Measurements from ENCODE around the gene MYH8. TPM values are rescaled to one million over a fixed set of nuclear protein-coding genes. Genes with fewer than 3 reads are reported as not detected.

Gene MYH8
- total and polyA plus RNA-seq, 10 of the 15 experiments (the other 5 are each of a cell fraction or from before 2014, with no cell fraction given) = 0.01 to 0.03 TPM; not detected in 8

- H3K27ac ChIP-seq (ENCODE audit: control insufficient read depth, insufficient read depth) = no peak overlapping the region
- ChIA-PET CTCF (no interaction called here), SMC1A (ENCODE audit: uncharacterized antibody, unreplicated experiment) (no interaction called here), POLR2A (no interaction called here), RAD21 (ENCODE audit: unreplicated experiment) (no interaction called here)
- no peak for FAIRE-seq
- DNase-seq (ENCODE audit: low read depth, low spot score) = no peak
- no peaks in the 10 kb centered on the region for H3K79me2 ChIP-seq (ENCODE audit: control insufficient read depth, insufficient read depth, low read length)
- no peak for ATAC-seq
- TF ChIP-seq, protein P1, sequence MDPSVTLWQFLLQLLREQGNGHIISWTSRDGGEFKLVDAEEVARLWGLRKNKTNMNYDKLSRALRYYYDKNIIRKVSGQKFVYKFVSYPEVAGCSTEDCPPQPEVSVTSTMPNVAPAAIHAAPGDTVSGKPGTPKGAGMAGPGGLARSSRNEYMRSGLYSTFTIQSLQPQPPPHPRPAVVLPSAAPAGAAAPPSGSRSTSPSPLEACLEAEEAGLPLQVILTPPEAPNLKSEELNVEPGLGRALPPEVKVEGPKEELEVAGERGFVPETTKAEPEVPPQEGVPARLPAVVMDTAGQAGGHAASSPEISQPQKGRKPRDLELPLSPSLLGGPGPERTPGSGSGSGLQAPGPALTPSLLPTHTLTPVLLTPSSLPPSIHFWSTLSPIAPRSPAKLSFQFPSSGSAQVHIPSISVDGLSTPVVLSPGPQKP (IDR thresholded peaks at IDR 0.05; ENCODE audit: low read depth, low read length) = no peak
- TF ChIP-seq KLF5 (IDR thresholded peaks at IDR 0.05; ENCODE audit: partially characterized antibody) = no peak
- no peak for TF ChIP-seq TAF1 (IDR thresholded peaks at IDR 0.05; ENCODE audit: borderline replicate concordance, low read depth, low read length)
- TF ChIP-seq ZNF384 (IDR thresholded peaks at IDR 0.05; ENCODE audit: borderline replicate concordance, low read depth, low read length) = no peak
- no peak for TF ChIP-seq CBX3 (IDR thresholded peaks at IDR 0.05; ENCODE audit: borderline replicate concordance, low read depth)
- TF ChIP-seq BMI1 (IDR thresholded peaks at IDR 0.05; ENCODE audit: borderline replicate concordance) = no peak
- no peak for TF ChIP-seq TCF3 (IDR thresholded peaks at IDR 0.05; ENCODE audit: borderline replicate concordance, insufficient read depth, low read depth, low read length)
- TF ChIP-seq CREM (IDR thresholded peaks at IDR 0.05; ENCODE audit: low read depth) = no peak
- TF ChIP-seq, protein P2, sequence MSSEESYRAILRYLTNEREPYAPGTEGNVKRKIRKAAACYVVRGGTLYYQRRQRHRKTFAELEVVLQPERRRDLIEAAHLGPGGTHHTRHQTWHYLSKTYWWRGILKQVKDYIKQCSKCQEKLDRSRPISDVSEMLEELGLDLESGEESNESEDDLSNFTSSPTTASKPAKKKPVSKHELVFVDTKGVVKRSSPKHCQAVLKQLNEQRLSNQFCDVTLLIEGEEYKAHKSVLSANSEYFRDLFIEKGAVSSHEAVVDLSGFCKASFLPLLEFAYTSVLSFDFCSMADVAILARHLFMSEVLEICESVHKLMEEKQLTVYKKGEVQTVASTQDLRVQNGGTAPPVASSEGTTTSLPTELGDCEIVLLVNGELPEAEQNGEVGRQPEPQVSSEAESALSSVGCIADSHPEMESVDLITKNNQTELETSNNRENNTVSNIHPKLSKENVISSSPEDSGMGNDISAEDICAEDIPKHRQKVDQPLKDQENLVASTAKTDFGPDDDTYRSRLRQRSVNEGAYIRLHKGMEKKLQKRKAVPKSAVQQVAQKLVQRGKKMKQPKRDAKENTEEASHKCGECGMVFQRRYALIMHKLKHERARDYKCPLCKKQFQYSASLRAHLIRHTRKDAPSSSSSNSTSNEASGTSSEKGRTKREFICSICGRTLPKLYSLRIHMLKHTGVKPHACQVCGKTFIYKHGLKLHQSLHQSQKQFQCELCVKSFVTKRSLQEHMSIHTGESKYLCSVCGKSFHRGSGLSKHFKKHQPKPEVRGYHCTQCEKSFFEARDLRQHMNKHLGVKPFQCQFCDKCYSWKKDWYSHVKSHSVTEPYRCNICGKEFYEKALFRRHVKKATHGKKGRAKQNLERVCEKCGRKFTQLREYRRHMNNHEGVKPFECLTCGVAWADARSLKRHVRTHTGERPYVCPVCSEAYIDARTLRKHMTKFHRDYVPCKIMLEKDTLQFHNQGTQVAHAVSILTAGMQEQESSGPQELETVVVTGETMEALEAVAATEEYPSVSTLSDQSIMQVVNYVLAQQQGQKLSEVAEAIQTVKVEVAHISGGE (CRISPR knock-in tag; IDR thresholded peaks at IDR 0.05) = no peak
- TF ChIP-seq, protein P3, sequence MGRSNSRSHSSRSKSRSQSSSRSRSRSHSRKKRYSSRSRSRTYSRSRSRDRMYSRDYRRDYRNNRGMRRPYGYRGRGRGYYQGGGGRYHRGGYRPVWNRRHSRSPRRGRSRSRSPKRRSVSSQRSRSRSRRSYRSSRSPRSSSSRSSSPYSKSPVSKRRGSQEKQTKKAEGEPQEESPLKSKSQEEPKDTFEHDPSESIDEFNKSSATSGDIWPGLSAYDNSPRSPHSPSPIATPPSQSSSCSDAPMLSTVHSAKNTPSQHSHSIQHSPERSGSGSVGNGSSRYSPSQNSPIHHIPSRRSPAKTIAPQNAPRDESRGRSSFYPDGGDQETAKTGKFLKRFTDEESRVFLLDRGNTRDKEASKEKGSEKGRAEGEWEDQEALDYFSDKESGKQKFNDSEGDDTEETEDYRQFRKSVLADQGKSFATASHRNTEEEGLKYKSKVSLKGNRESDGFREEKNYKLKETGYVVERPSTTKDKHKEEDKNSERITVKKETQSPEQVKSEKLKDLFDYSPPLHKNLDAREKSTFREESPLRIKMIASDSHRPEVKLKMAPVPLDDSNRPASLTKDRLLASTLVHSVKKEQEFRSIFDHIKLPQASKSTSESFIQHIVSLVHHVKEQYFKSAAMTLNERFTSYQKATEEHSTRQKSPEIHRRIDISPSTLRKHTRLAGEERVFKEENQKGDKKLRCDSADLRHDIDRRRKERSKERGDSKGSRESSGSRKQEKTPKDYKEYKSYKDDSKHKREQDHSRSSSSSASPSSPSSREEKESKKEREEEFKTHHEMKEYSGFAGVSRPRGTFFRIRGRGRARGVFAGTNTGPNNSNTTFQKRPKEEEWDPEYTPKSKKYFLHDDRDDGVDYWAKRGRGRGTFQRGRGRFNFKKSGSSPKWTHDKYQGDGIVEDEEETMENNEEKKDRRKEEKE (IDR thresholded peaks at IDR 0.05) = no peak
- no peak for TF ChIP-seq SMC3 (IDR thresholded peaks at IDR 0.05; ENCODE audit: borderline replicate concordance, low read length)
- no peak for TF ChIP-seq RAD21 (IDR thresholded peaks at IDR 0.05; ENCODE audit: insufficient read depth, low read depth, low read length)
- TF ChIP-seq NFIC (IDR thresholded peaks at IDR 0.05; ENCODE audit: low read depth, low read length) = no peak
- no peak for TF ChIP-seq RB1 (IDR thresholded peaks at IDR 0.05; ENCODE audit: borderline replicate concordance)
- no peak for TF ChIP-seq SREBF2 (IDR thresholded peaks at IDR 0.05; ENCODE audit: low read length)
- no peak for TF ChIP-seq GATAD2B (conservative IDR thresholded peaks at IDR 0.05; ENCODE audit: low read depth)
- no peak for TF ChIP-seq CREB1 (IDR thresholded peaks at IDR 0.05; ENCODE audit: low read depth)
- TF ChIP-seq, protein P4, sequence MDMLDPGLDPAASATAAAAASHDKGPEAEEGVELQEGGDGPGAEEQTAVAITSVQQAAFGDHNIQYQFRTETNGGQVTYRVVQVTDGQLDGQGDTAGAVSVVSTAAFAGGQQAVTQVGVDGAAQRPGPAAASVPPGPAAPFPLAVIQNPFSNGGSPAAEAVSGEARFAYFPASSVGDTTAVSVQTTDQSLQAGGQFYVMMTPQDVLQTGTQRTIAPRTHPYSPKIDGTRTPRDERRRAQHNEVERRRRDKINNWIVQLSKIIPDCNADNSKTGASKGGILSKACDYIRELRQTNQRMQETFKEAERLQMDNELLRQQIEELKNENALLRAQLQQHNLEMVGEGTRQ (IDR thresholded peaks at IDR 0.05; ENCODE audit: borderline replicate concordance, low read depth, low read length) = no peak
- no peak overlapping the region for H3K9ac ChIP-seq (ENCODE audit: control insufficient read depth, insufficient read depth, low read length)
- no peak overlapping the region for H3K4me2 ChIP-seq (ENCODE audit: control insufficient read depth, insufficient read depth)
- WGBS (ENCODE audit: insufficient coverage, insufficient replicate concordance, low lambda C conversion rate, missing lambda C conversion rate) = 51% methylated on average over 8 of the region's 8 CpGs
- intact Hi-C loops (cut with micrococcal nuclease; ENCODE audit: unreplicated experiment) = no loop called here
- H3K4me1 ChIP-seq (ENCODE audit: control insufficient read depth, insufficient read depth, low read length) = no peaks in the 10 kb centered on the region
- BruUV-seq (replicated peaks) = no TSS peak
- H3K9me3 ChIP-seq (replicated peaks; ENCODE audit: control insufficient read depth, insufficient read depth, low read length) = no peaks in the 10 kb centered on the region
- no peak overlapping the region for H3K4me3 ChIP-seq
- in situ Hi-C loops (cut with MboI) = no loop called here
- no peaks in the 10 kb centered on the region; a peak in 2 of 4 replicates for H3K27me3 ChIP-seq (replicated peaks in 1 of 2; ENCODE audit: control insufficient read depth in 2 of 2, insufficient read depth in 2 of 2, low read length in 1 of 2)
- H3K36me3 ChIP-seq (ENCODE audit: control insufficient read depth in 2 of 2, insufficient read depth in 2 of 2, low read length in 1 of 2) = no peaks in the 10 kb centered on the region
- no peak overlapping the region for H2AFZ ChIP-seq (ENCODE audit: control insufficient read depth, low read depth, low read length)
- H4K20me1 ChIP-seq (ENCODE audit: control insufficient read depth, insufficient read depth) = no peaks in the 10 kb centered on the region
Observed at GRCh38 chr17:10384175-10384574, 37.6 kb downstream of the MYH8 start.
